Medulla oblongata (tissue), 1 donor: Measurements from ENCODE around the gene JPH2.
"Not testable (repeated sequence)": the region's sequence is repeated elsewhere in the genome, so short reads cannot be mapped to it uniquely, and the experiment has no call there.

Source experiments
- DNase-seq: peaks from one replicate; pipeline ENCODE4 v3.0.0-alpha.2; 2015; ENCODE audit errors: extremely low spot score

The JPH2 gene

GRCh38 chr20:44187054-44187771 lies at the start of gene JPH2:
Gene JPH2, minus strand, starts transcription at chr20:44187188. Its CDS starts 483 bp downstream, at chr20:44186705.
- DNase-seq: no peak

- no peak for DNase-seq
These were observed 48.7 kb upstream of the JPH2 start for GRCh38 chr20:44235702-44236101.

- DNase-seq: no peak
These were observed 47.8 kb upstream of the JPH2 start for GRCh38 chr20:44234566-44235317.

GRCh38 chr20:44233436-44234016 lies 46.5 kb upstream of the JPH2 start:
- DNase-seq: no peak

- not testable (repeated sequence) for DNase-seq
These were observed 45.5 kb upstream of the JPH2 start for GRCh38 chr20:44232469-44232856.

- DNase-seq: no peak
These were observed 44.9 kb upstream of the JPH2 start for GRCh38 chr20:44231713-44232468.

- no peak for DNase-seq
These were observed 44.2 kb upstream of the JPH2 start for GRCh38 chr20:44231193-44231592.

GRCh38 chr20:44228465-44229258 lies 41.7 kb upstream of the JPH2 start:
- no peak for DNase-seq

- no peak for DNase-seq
These were observed 37.6 kb upstream of the JPH2 start for GRCh38 chr20:44224637-44225036.

- no peak for DNase-seq
These were observed 36.7 kb upstream of the JPH2 start for GRCh38 chr20:44223721-44224120.

- DNase-seq: no peak
These were observed 35.8 kb upstream of the JPH2 start for GRCh38 chr20:44222633-44223368.

- no peak for DNase-seq
These were observed 35.0 kb upstream of the JPH2 start for GRCh38 chr20:44222027-44222426.

- DNase-seq: no peak
These were observed 34.5 kb upstream of the JPH2 start for GRCh38 chr20:44221368-44221954.

- DNase-seq: no peak
These were observed 32.8 kb upstream of the JPH2 start for GRCh38 chr20:44219791-44220190.

GRCh38 chr20:44219170-44219730 lies 32.3 kb upstream of the JPH2 start:
- DNase-seq: no peak

GRCh38 chr20:44218446-44218845 lies 31.5 kb upstream of the JPH2 start:
- DNase-seq: no peak

- DNase-seq: peak; percentile 79
These were observed 30.5 kb upstream of the JPH2 start for GRCh38 chr20:44217342-44218092.

GRCh38 chr20:44215125-44215524 lies 28.1 kb upstream of the JPH2 start:
- DNase-seq: peak; percentile 80

- DNase-seq: no peak
These were observed 25.8 kb upstream of the JPH2 start for GRCh38 chr20:44212792-44213191.
